ENCODE results near the gene NUCB2.
"Not testable (repeated sequence)": the region's sequence is repeated elsewhere in the genome, so short reads cannot be mapped to it uniquely, and the experiment has no call there.

Gene NUCB2

GRCh38 chr11:17268500-17268899 lies 8.0 kb upstream of the NUCB2 start:
- not testable (repeated sequence) for DNase-seq (ENCODE audit: low read depth in 1 of 2, low spot score in 1 of 2)

GRCh38 chr11:17268902-17269301 lies 7.6 kb upstream of the NUCB2 start:
- DNase-seq (ENCODE audit: low read depth in 1 of 2, low spot score in 1 of 2), result no peak

- no peak for DNase-seq (ENCODE audit: low read depth in 1 of 2, low spot score in 1 of 2)
These were observed 3.7 kb upstream of the NUCB2 start for GRCh38 chr11:17272801-17273200.

- DNase-seq (ENCODE audit: low read depth in 1 of 2, low spot score in 1 of 2), result no peak
These were observed 3.3 kb upstream of the NUCB2 start for GRCh38 chr11:17273211-17273610.

GRCh38 chr11:17273668-17274282 lies 2.8 kb upstream of the NUCB2 start:
- DNase-seq (ENCODE audit: low read depth in 1 of 2, low spot score in 1 of 2), result no peak

GRCh38 chr11:17275400-17276235 lies 921 bp upstream of the NUCB2 start:
- no peak for DNase-seq (ENCODE audit: low read depth in 1 of 2, low spot score in 1 of 2)

- no peak for DNase-seq (ENCODE audit: low read depth in 1 of 2, low spot score in 1 of 2)
These were observed 565 bp downstream of the NUCB2 start for GRCh38 chr11:17277024-17277584.

- DNase-seq (ENCODE audit: low read depth in 1 of 2, low spot score in 1 of 2), result no peak
These were observed 4.1 kb downstream of the NUCB2 start for GRCh38 chr11:17280494-17281127.

- DNase-seq (ENCODE audit: low read depth in 1 of 2, low spot score in 1 of 2), result no peak
These were observed 9.8 kb downstream of the NUCB2 start for GRCh38 chr11:17286332-17286731.

GRCh38 chr11:17287058-17287457 lies 10.5 kb downstream of the NUCB2 start:
- no peak for DNase-seq (ENCODE audit: low read depth in 1 of 2, low spot score in 1 of 2)

GRCh38 chr11:17291710-17292109 lies 15.2 kb downstream of the NUCB2 start:
- DNase-seq (ENCODE audit: low read depth in 1 of 2, low spot score in 1 of 2), result no peak

- DNase-seq (ENCODE audit: low read depth in 1 of 2, low spot score in 1 of 2), result no peak
These were observed 16.8 kb downstream of the NUCB2 start for GRCh38 chr11:17293311-17293710.

- DNase-seq (ENCODE audit: low read depth in 1 of 2, low spot score in 1 of 2), result no peak
These were observed 17.5 kb downstream of the NUCB2 start for GRCh38 chr11:17294033-17294432.

- no peak for DNase-seq (ENCODE audit: low read depth in 1 of 2, low spot score in 1 of 2)
These were observed 20.5 kb downstream of the NUCB2 start for GRCh38 chr11:17296852-17297559.

GRCh38 chr11:17298302-17298701 lies 21.8 kb downstream of the NUCB2 start:
- DNase-seq (ENCODE audit: low read depth in 1 of 2, low spot score in 1 of 2), result peak in 1 of 2 donors; percentile 32

GRCh38 chr11:17300372-17300771 lies 23.8 kb downstream of the NUCB2 start:
- DNase-seq (ENCODE audit: low read depth in 1 of 2, low spot score in 1 of 2), result no peak

GRCh38 chr11:17313349-17314231 lies 37.1 kb downstream of the NUCB2 start:
- no peak for DNase-seq (ENCODE audit: low read depth in 1 of 2, low spot score in 1 of 2)

- DNase-seq (ENCODE audit: low read depth in 1 of 2, low spot score in 1 of 2), result no peak
These were observed 37.7 kb downstream of the NUCB2 start for GRCh38 chr11:17314232-17314547.

- no peak for DNase-seq (ENCODE audit: low read depth in 1 of 2, low spot score in 1 of 2)
These were observed 38.4 kb downstream of the NUCB2 start for GRCh38 chr11:17314904-17315426.

GRCh38 chr11:17328871-17329494 lies 52.4 kb downstream of the NUCB2 start:
- no peak for DNase-seq (ENCODE audit: low read depth in 1 of 2, low spot score in 1 of 2)
